Esophagus muscularis mucosa (tissue), 4 donors: ENCODE measurements around the gene GTPBP3. TPM values are rescaled to one million over a fixed set of nuclear protein-coding genes. Genes with fewer than 3 reads are reported as not detected.

Experiments
- DNase-seq: peaks from one replicate; pipeline ENCODE4 v3.0.0-alpha.2; 2017; ENCODE audit errors: extremely low spot score
- H3K27ac ChIP-seq, 4 donors: fragments of 200-600 bp; sonication (generic); replicated peaks in 1 of 4; 1 replicate in 3 of 4; 2 replicates in 1 of 4; pipeline ENCODE4 v1.5.1; 2016 to 2019; ENCODE audit warnings: mild to moderate bottlenecking in 1 of 4
- H3K27me3 ChIP-seq, 4 donors: fragments of 200-600 bp; sonication (generic); one replicate each; pipeline versions ENCODE4 v1.5.1 to v1.6.0; 2016 to 2019
- H3K36me3 ChIP-seq, 4 donors: fragments of 200-600 bp; sonication (generic); one replicate each; pipeline ENCODE4 v1.5.1; 2016 to 2019
- H3K4me1 ChIP-seq, 4 donors: fragments of 200-600 bp; sonication (generic); one replicate each; pipeline ENCODE4 v1.5.1; 2016 to 2019
- H3K4me3 ChIP-seq, 4 donors: fragments of 200-600 bp; sonication (generic); 1 replicate in 2 of 4; 2 replicates in 2 of 4; pipeline ENCODE4 v1.5.1; 2016 to 2019; ENCODE audit warnings: mild to moderate bottlenecking in 4 of 4, moderate library complexity in 1 of 4
- H3K9me3 ChIP-seq, 4 donors: fragments of 200-600 bp; sonication (generic); 1 replicate in 3 of 4; 2 replicates in 1 of 4; pipeline ENCODE4 v1.5.1; 2016 to 2019
- EP300 ChIP-seq: sonication (generic); formaldehyde crosslinking; IDR thresholded peaks from one replicate; pipeline ENCODE4 v1.6.1; 2017; ENCODE audit warnings: antibody characterized with exemption
- POLR2A ChIP-seq: fragments of 450-650 bp; IDR thresholded peaks from one replicate; pipeline ENCODE4 v1.6.1; 2017; ENCODE audit warnings: antibody characterized with exemption, moderate library complexity, mild to moderate bottlenecking, low read depth
- POLR2AphosphoS5 ChIP-seq, 2 donors: sonication (generic); formaldehyde crosslinking; IDR thresholded peaks; one replicate each; pipeline ENCODE4 v1.6.1; 2017; ENCODE audit warnings: antibody characterized with exemption in 2 of 2
- WGBS: methylation state at CpG from one replicate; pipeline ENCODE4 v1.1.5; 2018; 5-methylcytosine and 5-hydroxymethylcytosine counted together
- intact Hi-C: fragments of 100-400 bp; cut with DNase I; formaldehyde crosslinking; loops from one replicate; pipeline ENCODE4 v1.15.1; 2023
- total RNA-seq, 4 donors: library from RNA; depleted of rRNA; stranded (reverse); fragments of >200 nt; gene quantifications; one replicate each; pipeline versions ENCODE4 v1.1.0 to v1.2.1, GENCODE V29; 2016
- TF ChIP-seq, protein P1 (sequence below), 3 experiments: fragments of 200-600 bp in 2 of 3; fragments of 450-650 bp in 1 of 3; sonication (generic) in 2 of 3; IDR thresholded peaks; one replicate each; pipeline ENCODE4 v1.5.1; 2017 to 2019; ENCODE audit warnings: antibody characterized with exemption in 3 of 3, mild to moderate bottlenecking in 2 of 3, moderate library complexity in 1 of 3

The GTPBP3 gene
- total RNA-seq, 4 donors from 2014 or later: 8.7 to 13.3 (median 10.2) TPM

DNA sequence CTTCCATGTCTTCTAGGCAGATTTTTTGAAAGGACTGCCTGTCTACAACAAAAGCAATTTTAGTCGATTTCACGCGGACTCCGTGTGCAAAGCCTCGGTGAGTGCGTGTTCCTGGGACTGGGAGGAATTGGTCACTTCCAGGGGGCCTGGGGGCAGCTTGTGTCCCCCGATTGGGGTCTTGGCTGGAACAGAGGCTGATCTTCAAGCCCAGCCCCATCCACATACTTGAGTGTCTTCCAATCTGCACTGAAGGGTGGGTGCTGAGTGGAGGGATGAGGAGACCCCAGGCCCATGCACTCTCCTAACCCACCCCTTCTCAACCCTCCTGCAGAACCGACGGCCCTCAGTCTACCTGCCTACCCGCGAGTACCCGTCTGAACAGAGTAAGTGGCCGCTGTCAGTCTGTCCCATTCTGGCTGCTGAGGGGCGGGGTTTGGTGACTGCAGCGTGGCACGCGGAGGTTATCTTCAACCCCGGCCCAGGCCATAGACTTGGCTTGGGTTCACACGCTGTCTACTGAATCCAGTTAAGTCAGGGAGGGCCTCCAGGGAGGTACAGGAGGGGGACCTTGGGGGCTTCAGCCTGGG is 23.3 kb upstream of the GTPBP3 start:
- TF ChIP-seq EP300 (no peak), POLR2AphosphoS5 (IDR thresholded peaks at IDR 0.05) (no peak), POLR2A (no peak)
- TF ChIP-seq, protein P1, sequence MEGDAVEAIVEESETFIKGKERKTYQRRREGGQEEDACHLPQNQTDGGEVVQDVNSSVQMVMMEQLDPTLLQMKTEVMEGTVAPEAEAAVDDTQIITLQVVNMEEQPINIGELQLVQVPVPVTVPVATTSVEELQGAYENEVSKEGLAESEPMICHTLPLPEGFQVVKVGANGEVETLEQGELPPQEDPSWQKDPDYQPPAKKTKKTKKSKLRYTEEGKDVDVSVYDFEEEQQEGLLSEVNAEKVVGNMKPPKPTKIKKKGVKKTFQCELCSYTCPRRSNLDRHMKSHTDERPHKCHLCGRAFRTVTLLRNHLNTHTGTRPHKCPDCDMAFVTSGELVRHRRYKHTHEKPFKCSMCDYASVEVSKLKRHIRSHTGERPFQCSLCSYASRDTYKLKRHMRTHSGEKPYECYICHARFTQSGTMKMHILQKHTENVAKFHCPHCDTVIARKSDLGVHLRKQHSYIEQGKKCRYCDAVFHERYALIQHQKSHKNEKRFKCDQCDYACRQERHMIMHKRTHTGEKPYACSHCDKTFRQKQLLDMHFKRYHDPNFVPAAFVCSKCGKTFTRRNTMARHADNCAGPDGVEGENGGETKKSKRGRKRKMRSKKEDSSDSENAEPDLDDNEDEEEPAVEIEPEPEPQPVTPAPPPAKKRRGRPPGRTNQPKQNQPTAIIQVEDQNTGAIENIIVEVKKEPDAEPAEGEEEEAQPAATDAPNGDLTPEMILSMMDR (IDR thresholded peaks at IDR 0.05): no peak
- 94% methylated on average over 19 of the region's 19 CpGs for WGBS
- intact Hi-C loops: no loop called here
- H3K27me3 ChIP-seq: no peaks in the 10 kb centered on the region
- H3K36me3 ChIP-seq: peaks cover 25 to 71% (median 50%) of the 10 kb centered on the region in 4 donors
- H3K9me3 ChIP-seq: no peaks in the 10 kb centered on the region
- peaks cover 20 to 34% (median 29%) of the 10 kb centered on the region in 4 donors for H3K4me1 ChIP-seq
- H3K27ac ChIP-seq: no peak overlapping the region
- H3K4me3 ChIP-seq: no peak overlapping the region
- DNase-seq: no peak

DNA sequence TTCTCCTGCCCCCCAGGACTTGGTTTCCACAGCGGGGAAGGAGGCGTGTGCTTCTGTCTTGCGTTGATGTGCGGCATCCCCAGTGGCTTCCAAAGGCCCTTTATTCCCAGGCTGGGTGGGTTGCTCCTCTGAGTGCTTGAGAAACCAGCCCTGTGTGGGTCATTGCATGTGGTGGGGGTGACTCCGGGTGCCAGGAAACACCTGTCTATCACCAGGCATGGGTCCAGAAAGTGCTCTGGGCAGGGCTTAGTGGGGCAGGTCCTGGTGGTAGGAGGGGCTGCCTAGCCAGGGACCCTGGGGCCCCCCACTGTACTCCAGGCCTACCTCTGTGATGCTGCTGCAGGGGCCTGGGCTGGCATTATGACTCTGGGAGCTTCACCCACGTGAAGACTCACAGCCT is 18.4 kb upstream of the GTPBP3 start:
- DNase-seq: no peak
- Histone ChIP-seq H3K4me1 (peaks cover 0 to 11% (median 7%) of the 10 kb centered on the region in 4 donors), H3K27me3 (no peaks in the 10 kb centered on the region), H3K27ac (no peak overlapping the region), H3K4me3 (no peak overlapping the region), H3K9me3 (no peaks in the 10 kb centered on the region), H3K36me3 (peaks cover 48 to 84% (median 71%) of the 10 kb centered on the region in 4 donors)
- TF ChIP-seq, protein P1 (IDR thresholded peaks at IDR 0.05): no peak
- TF ChIP-seq EP300 (no peak), POLR2AphosphoS5 (IDR thresholded peaks at IDR 0.05) (no peak), POLR2A (no peak)
- intact Hi-C loops: no loop called here
- 83% methylated on average over 6 of the region's 6 CpGs for WGBS

DNA sequence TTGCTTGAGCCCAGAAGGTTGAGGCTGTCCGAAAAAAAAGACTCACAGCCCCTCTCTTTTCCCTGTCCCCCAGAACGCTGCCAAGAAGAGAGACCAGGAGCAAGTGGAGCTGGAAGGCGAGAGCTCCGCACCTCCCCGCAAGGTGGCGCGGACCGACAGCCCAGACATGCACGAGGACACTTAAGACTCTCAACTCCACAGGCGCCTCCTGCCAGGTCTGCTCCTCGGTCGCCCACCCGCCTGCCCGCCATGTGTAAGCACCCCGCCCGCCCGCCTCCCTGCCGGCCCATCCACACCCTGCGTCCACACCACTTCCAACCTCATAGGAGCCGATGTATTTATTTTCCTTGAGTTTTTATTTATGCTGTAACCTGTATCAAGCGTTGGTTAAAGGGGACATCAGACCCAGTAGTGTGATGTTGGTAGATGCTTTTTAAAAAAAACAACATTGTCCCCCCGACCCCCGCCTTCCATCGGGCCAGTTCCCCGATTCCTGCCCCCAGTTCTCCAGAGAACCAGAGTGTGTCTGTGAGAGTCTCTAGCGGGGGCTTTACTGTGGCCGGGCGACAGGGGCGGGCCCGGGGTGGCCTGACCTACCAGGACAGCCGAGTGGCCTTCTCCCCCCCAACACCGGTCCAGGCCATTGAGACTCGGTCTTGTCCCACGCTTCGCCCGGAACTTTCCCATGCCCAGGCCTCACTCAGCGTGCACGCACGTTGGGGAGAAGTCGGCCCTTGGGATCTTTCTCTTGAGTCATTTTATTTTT is 17.7 kb upstream of the GTPBP3 start:
- Histone ChIP-seq H3K4me3 (no peak overlapping the region), H3K4me1 (peaks cover 0 to 18% (median 11%) of the 10 kb centered on the region in 4 donors), H3K36me3 (peaks cover 42 to 80% (median 67%) of the 10 kb centered on the region in 4 donors), H3K27ac (no peak overlapping the region), H3K9me3 (no peaks in the 10 kb centered on the region), H3K27me3 (no peaks in the 10 kb centered on the region)
- intact Hi-C loops: no loop called here
- TF ChIP-seq POLR2AphosphoS5 (IDR thresholded peaks at IDR 0.05) (no peak), POLR2A (no peak), EP300 (no peak)
- TF ChIP-seq, protein P1 (IDR thresholded peaks at IDR 0.05): no peak
- DNase-seq: no peak
- WGBS: 91% methylated on average over 40 of the region's 40 CpGs

DNA sequence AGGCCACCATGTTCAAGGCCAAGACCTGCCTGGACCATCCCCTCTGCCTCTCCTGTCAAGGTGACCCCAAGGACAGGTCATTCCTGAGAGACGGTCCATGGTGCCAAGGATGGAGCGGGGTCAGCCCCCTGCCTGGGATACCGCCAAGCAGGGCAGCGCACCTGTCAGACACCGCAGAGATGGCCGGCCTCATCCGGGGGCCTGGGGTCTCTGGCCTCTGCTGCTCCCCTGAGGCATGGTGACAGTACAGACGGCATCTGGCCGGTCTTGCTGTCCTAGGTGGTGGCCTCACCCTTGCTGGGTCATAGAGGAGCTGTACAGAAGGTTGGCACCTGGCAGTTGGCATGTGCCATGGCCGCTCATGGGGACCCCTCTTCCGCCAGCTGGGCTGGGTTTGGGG is 16.9 kb upstream of the GTPBP3 start:
- DNase-seq: no peak
- Histone ChIP-seq H3K27ac (no peak overlapping the region), H3K27me3 (no peaks in the 10 kb centered on the region), H3K36me3 (peaks cover 39 to 82% (median 68%) of the 10 kb centered on the region in 4 donors), H3K4me1 (peaks cover 0 to 25% (median 18%) of the 10 kb centered on the region in 4 donors), H3K4me3 (no peak overlapping the region), H3K9me3 (no peaks in the 10 kb centered on the region)
- no peak for TF ChIP-seq EP300
- no peak for TF ChIP-seq POLR2AphosphoS5 (IDR thresholded peaks at IDR 0.05)
- no peak for TF ChIP-seq POLR2A
- TF ChIP-seq, protein P1 (IDR thresholded peaks at IDR 0.05): no peak
- intact Hi-C loops: no loop called here
- WGBS: 97% methylated on average over 5 of the region's 11 CpGs
